Measurements from ENCODE around the gene ASCC3.
A peak's percentile ranks its signal among the peaks of the same experiment; 100 is the strongest.
"Not testable (repeated sequence)": the region's sequence is repeated elsewhere in the genome, so short reads cannot be mapped to it uniquely, and the experiment has no call there.

Gene ASCC3

GRCh38 chr6:100680163-100680562 lies 201.0 kb downstream of the ASCC3 start:
- no peak overlapping the region for H3K4me3 ChIP-seq
- H3K27ac ChIP-seq: no peak overlapping the region

GRCh38 chr6:100678027-100678426 lies 203.1 kb downstream of the ASCC3 start:
- no peak overlapping the region for H3K4me3 ChIP-seq
- no peak overlapping the region for H3K27ac ChIP-seq

- no peak overlapping the region for H3K4me3 ChIP-seq
- H3K27ac ChIP-seq: no peak overlapping the region
Measured at GRCh38 chr6:100677240-100677639, 203.9 kb downstream of the ASCC3 start.

GRCh38 chr6:100673641-100674040 lies 207.5 kb downstream of the ASCC3 start:
- H3K27ac ChIP-seq: no peak overlapping the region

GRCh38 chr6:100671740-100672139 lies 209.4 kb downstream of the ASCC3 start:
- H3K4me3 ChIP-seq: no peak overlapping the region
- H3K27ac ChIP-seq: no peak overlapping the region

More at GRCh38 chr6:100673641-100674040, 207.5 kb downstream of the ASCC3 start:
- H3K4me3 ChIP-seq: no peak overlapping the region

GRCh38 chr6:100670056-100670455 lies 211.1 kb downstream of the ASCC3 start:
- H3K27ac ChIP-seq: no peak overlapping the region
- H3K4me3 ChIP-seq: no peak overlapping the region

- Histone ChIP-seq H3K4me3 (no peak overlapping the region), H3K27ac (no peak overlapping the region)
Measured at GRCh38 chr6:100665041-100665380, 216.1 kb downstream of the ASCC3 start.

GRCh38 chr6:100664274-100665040 lies 216.7 kb downstream of the ASCC3 start:
- no peak overlapping the region for H3K27ac ChIP-seq
- H3K4me3 ChIP-seq: no peak overlapping the region

- Histone ChIP-seq H3K27ac (no peak overlapping the region), H3K4me3 (no peak overlapping the region)
Measured at GRCh38 chr6:100663219-100663863, 217.8 kb downstream of the ASCC3 start.

- H3K27ac ChIP-seq: no peak overlapping the region
- no peak overlapping the region for H3K4me3 ChIP-seq
Measured at GRCh38 chr6:100662264-100662663, 218.9 kb downstream of the ASCC3 start.

- Histone ChIP-seq H3K27ac (no peak overlapping the region), H3K4me3 (no peak overlapping the region)
Measured at GRCh38 chr6:100658486-100658885, 222.6 kb downstream of the ASCC3 start.

GRCh38 chr6:100657678-100658330 lies 223.3 kb downstream of the ASCC3 start:
- Histone ChIP-seq H3K27ac (no peak overlapping the region), H3K4me3 (no peak overlapping the region)

GRCh38 chr6:100641147-100641546 lies 240.0 kb downstream of the ASCC3 start:
- H3K4me3 ChIP-seq, H3K27ac ChIP-seq: not testable (repeated sequence)

GRCh38 chr6:100633096-100633777 lies 247.9 kb downstream of the ASCC3 start:
- no peak overlapping the region for H3K4me3 ChIP-seq
- peak overlapping the region in 4 of 21 experiments; percentile 5 to 46 (median 20) for H3K27ac ChIP-seq

- H3K27ac ChIP-seq: no peak overlapping the region
- no peak overlapping the region for H3K4me3 ChIP-seq
Measured at GRCh38 chr6:100630536-100630935, 250.6 kb downstream of the ASCC3 start.

GRCh38 chr6:100627911-100628758 lies 253.0 kb downstream of the ASCC3 start:
- Histone ChIP-seq H3K27ac (no peak overlapping the region), H3K4me3 (no peak overlapping the region)

GRCh38 chr6:100626721-100627120 lies 254.4 kb downstream of the ASCC3 start:
- Histone ChIP-seq H3K4me3 (no peak overlapping the region), H3K27ac (no peak overlapping the region)

- no peak overlapping the region for H3K27ac ChIP-seq
- no peak overlapping the region for H3K4me3 ChIP-seq
Measured at GRCh38 chr6:100622907-100623692, 258.0 kb downstream of the ASCC3 start.

Data from skin epidermis (tissue), 12 donors.